Measurements from ENCODE around the gene WDPCP. TPM values are rescaled to one million over a fixed set of nuclear protein-coding genes. Genes with fewer than 3 reads are reported as not detected.

Gene WDPCP
- total and polyA plus RNA-seq, 2 of the 8 experiments (the other 6 are each of a cell fraction or from before 2014, with no cell fraction given) = 9.3 to 25.8 TPM

GRCh38 chr2:63484901-63485300, 103.4 kb downstream of the WDPCP start (continued):
- no peak for TF ChIP-seq ATF2 (IDR thresholded peaks at IDR 0.05; ENCODE audit: low read length)
- TF ChIP-seq CTCF (IDR thresholded peaks at IDR 0.05; ENCODE audit: control extremely low read depth in 1 of 3, insufficient read depth in 1 of 3, low read depth in 1 of 3, low read length in 3 of 3) = no peak
- no peak for TF ChIP-seq SRF (IDR thresholded peaks at IDR 0.05; ENCODE audit: low read depth, low read length)
- TF ChIP-seq RAD21 (IDR thresholded peaks at IDR 0.05 in 1 of 2, conservative IDR thresholded peaks at IDR 0.05 in 1 of 2; ENCODE audit: low read depth in 2 of 2, low read length in 2 of 2) = no peak
- no peak for TF ChIP-seq JUN (IDR thresholded peaks at IDR 0.05; ENCODE audit: low read depth, low read length)
